GM12865 (cell line): ENCODE measurements around the gene SPTBN4.

Source experiments
- DNase-seq: peaks from one replicate; pipeline ENCODE4 v3.0.0; 2010; ENCODE audit warnings: low read depth
- H3K4me3 ChIP-seq: 2 replicates; pipeline ENCODE4 v1.5.1; 2011; ENCODE audit warnings: mild to moderate bottlenecking, low read depth, low read length, control low read depth
- CTCF ChIP-seq: IDR thresholded peaks from 2 replicates; pipeline ENCODE4 v1.5.1; 2011; ENCODE audit warnings: low read length, control low read depth, low read depth, inconsistent platforms; ENCODE audit not compliant: insufficient read depth; ENCODE audit errors: missing control alignments

Gene SPTBN4

DNA sequence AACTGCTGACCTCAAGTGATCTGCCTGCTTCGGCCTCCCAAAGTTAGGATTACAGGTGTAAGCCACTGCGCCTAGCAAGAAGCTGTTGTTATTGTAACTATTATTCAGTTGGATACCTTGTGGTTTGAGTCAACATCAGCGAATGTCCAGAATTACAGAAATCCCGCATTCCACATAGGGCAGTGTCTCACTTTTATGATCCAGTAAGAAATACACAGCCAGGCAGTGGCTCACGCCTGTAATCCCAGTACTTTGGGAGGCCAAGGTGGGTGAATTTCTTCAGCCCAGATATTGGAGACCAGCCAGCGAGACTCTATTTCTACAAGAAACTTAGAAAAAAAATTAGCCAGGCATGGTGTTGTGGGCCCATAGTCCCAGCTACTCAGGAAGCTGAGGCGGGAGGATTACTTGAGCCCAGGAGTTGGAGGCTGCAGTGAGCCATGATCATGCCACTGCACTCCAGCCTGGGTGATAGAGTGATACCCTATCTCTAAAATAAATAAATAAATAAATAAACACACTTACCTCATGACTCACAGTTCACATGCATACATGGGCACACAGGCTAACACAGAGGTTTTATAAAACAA is 43.8 kb downstream of the SPTBN4 start:
- no peak overlapping the region for H3K4me3 ChIP-seq
- no peak for TF ChIP-seq CTCF
- DNase-seq: no peak

GRCh38 chr19:40511487-40511886 is 44.7 kb downstream of the SPTBN4 start:
- no peak for DNase-seq
- TF ChIP-seq CTCF: no peak
- no peak overlapping the region for H3K4me3 ChIP-seq

DNA sequence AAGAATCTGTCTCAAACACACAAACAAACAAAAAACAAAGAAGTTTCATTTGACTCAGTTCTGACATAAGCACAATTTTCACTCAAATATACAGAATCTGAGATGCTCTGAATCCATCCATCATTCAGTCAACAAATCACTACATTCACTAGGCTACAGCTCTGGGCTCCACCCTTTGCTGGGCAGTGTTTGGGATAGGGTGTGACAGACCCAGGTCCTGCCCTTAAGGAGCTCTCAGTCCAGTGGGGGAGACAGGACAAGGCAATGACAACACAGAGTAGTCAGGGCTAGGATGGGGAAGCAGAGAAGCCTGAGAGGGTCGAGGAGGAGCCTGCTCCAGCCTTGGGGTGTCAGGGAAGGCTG is 45.3 kb downstream of the SPTBN4 start:
- no peak for DNase-seq
- TF ChIP-seq CTCF: no peak
- H3K4me3 ChIP-seq: no peak overlapping the region

GRCh38 chr19:40512473-40513344 is 45.9 kb downstream of the SPTBN4 start:
- H3K4me3 ChIP-seq: no peak overlapping the region
- no peak for TF ChIP-seq CTCF
- DNase-seq: no peak

DNA sequence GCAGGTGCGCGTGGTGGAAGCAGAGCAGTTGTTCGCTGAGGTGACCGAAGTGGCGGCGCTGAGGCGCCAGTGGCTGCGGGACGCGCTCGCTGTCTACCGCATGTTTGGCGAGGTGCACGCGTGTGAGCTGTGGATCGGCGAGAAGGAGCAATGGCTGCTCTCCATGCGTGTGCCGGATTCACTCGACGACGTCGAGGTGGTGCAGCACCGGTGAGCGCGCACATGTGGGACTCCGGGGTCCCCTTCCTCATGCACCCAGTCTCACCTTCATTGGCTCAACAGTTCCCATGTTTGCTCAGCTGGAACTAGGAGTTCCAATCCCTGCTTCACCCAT is 46.5 kb downstream of the SPTBN4 start:
- TF ChIP-seq CTCF: no peak
- no peak overlapping the region for H3K4me3 ChIP-seq
- no peak for DNase-seq

DNA sequence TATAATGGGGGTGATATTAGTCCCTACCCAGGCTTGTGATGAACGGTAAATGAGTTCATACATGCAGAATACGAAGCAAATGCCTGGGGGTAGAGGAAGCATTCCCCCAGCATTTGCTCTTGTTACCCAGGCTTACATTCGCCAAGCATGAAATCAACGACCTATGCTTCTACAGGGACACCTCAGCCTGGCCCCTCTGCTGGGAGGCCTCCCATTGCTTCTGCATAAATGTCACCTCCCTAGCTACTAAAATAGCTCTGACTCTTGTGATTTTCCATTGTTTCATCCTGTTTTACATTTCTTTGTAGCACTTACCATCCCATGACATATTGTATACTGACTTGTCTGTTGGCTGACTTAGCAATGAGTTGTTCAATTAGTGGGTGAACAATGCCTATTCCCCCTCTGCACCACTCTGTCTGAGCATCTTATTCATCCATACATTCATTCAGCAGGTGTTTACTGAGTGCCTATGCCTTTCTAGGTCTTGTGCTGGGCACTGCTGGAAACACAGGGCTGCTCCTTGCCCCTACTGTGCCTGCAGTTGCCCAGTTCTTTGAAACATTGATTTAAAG is 47.0 kb downstream of the SPTBN4 start:
- no peak for DNase-seq
- no peak overlapping the region for H3K4me3 ChIP-seq
- no peak for TF ChIP-seq CTCF
